Measurements from ENCODE around the gene TRPT1. TPM values are rescaled to one million over a fixed set of nuclear protein-coding genes. Genes with fewer than 3 reads are reported as not detected.

Gene TRPT1
- total RNA-seq, 2 experiments from 2014 or later = 37.8 to 44.8 TPM

DNA sequence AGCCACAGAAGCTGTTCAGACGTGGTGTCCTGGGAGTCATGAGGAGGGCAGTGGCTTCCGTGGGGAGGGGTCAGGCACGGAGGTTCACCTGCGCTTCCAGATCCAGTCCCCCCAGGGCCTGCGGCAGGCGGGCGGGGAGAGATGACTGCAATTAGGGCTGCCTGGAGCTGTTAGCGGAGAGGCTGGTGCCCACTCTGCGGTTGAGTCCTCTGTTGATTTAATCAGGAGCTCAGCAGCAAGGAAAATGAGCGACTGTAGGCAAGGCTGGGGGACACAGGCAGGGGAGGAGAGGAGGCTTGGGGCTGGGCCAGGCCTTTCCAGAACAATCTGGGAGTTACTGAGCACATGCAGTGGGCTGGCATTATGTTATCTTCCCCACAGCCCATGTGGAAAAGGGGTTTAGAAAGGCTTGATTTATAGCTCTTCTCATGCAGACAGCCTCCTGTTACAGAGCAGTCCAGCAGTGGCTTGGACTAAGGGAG, 38.4 kb upstream of the TRPT1 start:
- CTCF ChIA-PET = interaction anchor here (9.5 kb wide), 1 partner anchor 13 kb away, joined by 63 read pairs; the partner anchor contains the start of gene PLCB3
- H3K27me3 Mint-ChIP-seq (ENCODE audit: low read depth) = no peaks in the 10 kb centered on the region
- POLR2A ChIA-PET = interaction anchor here (1.2 to 2.4 kb wide), 3 partner anchors 12 to 19 kb away, joined by 3 to 7 read pairs (median 4); partner anchors contain the start of gene PLCB3
- H3K9me3 Mint-ChIP-seq (ENCODE audit: insufficient read depth) = no peaks in the 10 kb centered on the region
- H3K36me3 Mint-ChIP-seq (ENCODE audit: low read depth) = peaks cover 28% of the 10 kb centered on the region
- ATAC-seq (no peak), DNase-seq (no peak)
- no peak overlapping the region for H3K4me3 Mint-ChIP-seq
- no peak overlapping the region for H3K27ac Mint-ChIP-seq
- H3K4me1 Mint-ChIP-seq (ENCODE audit: low read depth) = peaks cover 22% of the 10 kb centered on the region

DNA sequence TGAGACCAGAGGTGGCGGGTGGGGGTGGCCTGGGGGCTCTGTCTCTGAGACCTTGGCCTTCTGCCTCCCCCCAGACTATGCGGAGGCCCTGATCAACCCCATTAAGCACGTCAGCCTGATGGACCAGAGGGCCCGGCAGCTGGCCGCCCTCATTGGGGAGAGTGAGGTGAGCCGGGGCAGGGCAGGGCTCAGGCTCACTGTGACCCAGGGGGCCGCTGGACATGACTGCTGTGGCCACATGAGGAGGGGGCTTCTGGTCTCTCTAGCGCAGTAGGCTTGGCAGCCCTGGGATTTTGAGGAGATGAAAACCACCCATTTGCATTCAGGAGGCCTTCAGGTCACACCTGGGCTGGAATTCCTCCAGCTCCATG, 37.9 kb upstream of the TRPT1 start:
- no peak overlapping the region for H3K27ac Mint-ChIP-seq
- H3K36me3 Mint-ChIP-seq (ENCODE audit: low read depth) = peaks cover 28% of the 10 kb centered on the region
- no peaks in the 10 kb centered on the region for H3K27me3 Mint-ChIP-seq (ENCODE audit: low read depth)
- ChIA-PET CTCF (interaction anchor here (9.5 kb wide), 1 partner anchor 13 kb away, joined by 63 read pairs; the partner anchor contains the start of gene PLCB3), POLR2A (interaction anchor here (1.2 to 2.4 kb wide), 3 partner anchors 12 to 19 kb away, joined by 3 to 7 read pairs (median 4); partner anchors contain the start of gene PLCB3)
- peaks cover 24% of the 10 kb centered on the region for H3K4me1 Mint-ChIP-seq (ENCODE audit: low read depth)
- no peaks in the 10 kb centered on the region for H3K9me3 Mint-ChIP-seq (ENCODE audit: insufficient read depth)
- H3K4me3 Mint-ChIP-seq = no peak overlapping the region
- DNase-seq (no peak), ATAC-seq (no peak)

DNA sequence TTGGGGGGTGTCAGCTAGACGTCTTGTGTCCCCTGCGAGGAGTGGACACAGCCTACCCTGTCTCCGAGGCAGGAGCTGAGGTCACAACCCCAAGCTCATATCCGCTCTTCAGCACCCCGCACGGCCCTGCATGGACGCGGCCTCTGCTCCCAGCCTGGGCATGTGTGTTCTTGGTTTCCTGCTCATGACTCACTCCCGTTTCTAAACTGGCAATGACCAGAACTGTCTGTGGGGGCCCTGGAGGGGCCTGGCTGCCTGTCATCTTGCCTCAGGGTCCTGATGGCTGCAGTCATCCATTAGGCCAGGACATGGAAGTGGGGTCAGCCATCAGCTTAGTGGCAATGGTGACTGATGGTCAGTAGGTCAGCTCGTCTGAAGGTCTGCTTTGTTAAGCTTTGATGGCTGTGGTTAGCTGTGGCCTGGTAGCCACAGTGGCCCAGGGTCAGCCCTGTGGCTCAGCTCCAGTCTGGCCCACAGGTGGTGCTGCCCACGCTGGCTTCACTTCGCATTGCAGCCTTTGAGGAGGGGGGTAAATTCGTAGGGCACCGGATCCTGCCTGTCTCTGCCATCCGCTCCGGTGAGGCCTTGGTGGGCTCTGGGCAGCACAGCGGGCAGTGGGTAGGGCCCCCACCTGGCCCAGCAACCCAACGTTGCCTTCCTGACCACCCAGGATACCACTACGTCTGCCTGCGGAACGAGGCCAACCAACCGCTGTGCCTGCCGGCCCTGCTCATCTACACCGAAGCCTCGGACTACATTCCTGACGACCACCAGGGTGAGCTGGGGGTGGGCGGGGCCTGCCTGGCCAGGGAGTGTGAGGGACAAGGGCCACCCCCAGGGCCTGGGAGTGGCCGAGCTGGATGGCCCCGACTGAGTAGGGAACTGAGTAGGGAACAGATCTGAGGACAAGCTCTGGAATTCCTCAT, 37.3 kb upstream of the TRPT1 start:
- no peak for ATAC-seq
- ChIA-PET CTCF (interaction anchor here (2.5 to 9.5 kb wide), 2 partner anchors 11 to 12 kb away, joined by 10 to 63 read pairs; partner anchors contain the start of gene PLCB3), POLR2A (interaction anchor here (0.7 to 2.4 kb wide), 5 partner anchors 11 to 77 kb away, joined by 3 to 7 read pairs (median 4); partner anchors contain the start of genes FERMT3 and PLCB3)
- DNase-seq = no peak
- no peaks in the 10 kb centered on the region for H3K27me3 Mint-ChIP-seq (ENCODE audit: low read depth)
- peaks cover 23% of the 10 kb centered on the region for H3K36me3 Mint-ChIP-seq (ENCODE audit: low read depth)
- no peaks in the 10 kb centered on the region for H3K9me3 Mint-ChIP-seq (ENCODE audit: insufficient read depth)
- H3K4me1 Mint-ChIP-seq (ENCODE audit: low read depth) = peaks cover 17% of the 10 kb centered on the region
- H3K4me3 Mint-ChIP-seq = no peak overlapping the region
- no peak overlapping the region for H3K27ac Mint-ChIP-seq

DNA sequence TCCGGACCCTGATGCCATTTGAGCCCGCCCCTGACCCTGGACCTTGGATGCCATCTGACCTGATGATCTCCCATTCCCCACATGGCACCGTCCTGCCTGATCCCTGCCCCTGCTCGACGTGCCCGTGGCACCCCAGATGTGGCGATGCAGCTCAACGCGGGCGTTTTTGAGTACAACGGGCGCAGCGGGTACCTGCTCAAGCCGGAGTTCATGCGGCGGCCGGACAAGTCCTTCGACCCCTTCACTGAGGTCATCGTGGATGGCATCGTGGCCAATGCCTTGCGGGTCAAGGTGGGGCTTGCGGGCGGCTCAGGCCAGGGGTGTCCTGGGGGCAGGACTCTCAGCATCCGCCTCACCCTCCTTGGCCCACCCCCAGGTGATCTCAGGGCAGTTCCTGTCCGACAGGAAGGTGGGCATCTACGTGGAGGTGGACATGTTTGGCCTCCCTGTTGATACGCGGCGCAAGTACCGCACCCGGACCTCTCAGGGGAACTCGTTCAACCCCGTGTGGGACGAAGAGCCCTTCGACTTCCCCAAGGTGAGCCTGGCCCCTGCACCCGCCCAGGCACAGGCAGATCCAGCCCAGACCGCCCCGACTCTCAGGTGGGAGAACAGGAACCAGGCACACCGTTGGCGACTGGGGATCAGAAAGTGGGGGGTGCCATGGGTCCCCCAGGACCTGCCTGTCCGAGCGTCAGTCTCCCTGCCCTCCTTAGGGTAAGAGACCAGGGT, 36.5 kb upstream of the TRPT1 start:
- H3K27me3 Mint-ChIP-seq (ENCODE audit: low read depth) = no peaks in the 10 kb centered on the region
- no peak overlapping the region for H3K4me3 Mint-ChIP-seq
- DNase-seq (no peak), ATAC-seq (no peak)
- no peaks in the 10 kb centered on the region for H3K9me3 Mint-ChIP-seq (ENCODE audit: insufficient read depth)
- no peak overlapping the region for H3K27ac Mint-ChIP-seq
- CTCF ChIA-PET = interaction anchor here (0.8 to 2.5 kb wide), 2 partner anchors 11 to 16 kb away, joined by 3 to 10 read pairs; partner anchors contain the start of genes PLCB3 and PPP1R14B
- peaks cover 9% of the 10 kb centered on the region for H3K4me1 Mint-ChIP-seq (ENCODE audit: low read depth)
- POLR2A ChIA-PET = interaction anchor here (0.7 to 1.3 kb wide), 2 partner anchors 56 to 76 kb away, joined by 3 to 4 read pairs; partner anchors contain the start of gene FERMT3
- peaks cover 19% of the 10 kb centered on the region for H3K36me3 Mint-ChIP-seq (ENCODE audit: low read depth)

DNA sequence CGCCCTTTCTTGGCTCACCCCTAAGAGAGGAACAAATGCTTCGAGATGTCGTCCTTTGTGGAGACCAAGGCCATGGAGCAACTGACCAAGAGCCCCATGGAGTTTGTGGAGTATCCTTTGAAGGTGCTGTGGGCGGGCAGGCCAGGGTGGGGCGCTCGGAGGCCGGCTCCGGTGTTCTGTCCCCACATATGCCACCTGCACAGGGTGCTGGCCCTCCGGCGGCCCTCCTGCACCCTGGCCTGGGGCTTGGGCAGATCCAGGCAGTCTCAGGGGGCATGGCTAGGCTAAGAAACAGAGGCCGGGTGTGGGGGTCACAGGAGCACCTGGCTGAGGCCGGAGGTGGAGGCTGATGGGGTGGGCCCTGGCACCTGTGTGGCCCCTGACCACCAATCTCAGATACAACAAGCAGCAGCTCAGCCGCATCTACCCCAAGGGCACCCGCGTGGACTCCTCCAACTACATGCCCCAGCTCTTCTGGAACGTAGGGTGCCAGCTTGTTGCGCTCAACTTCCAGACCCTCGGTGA, 35.6 kb upstream of the TRPT1 start:
- DNase-seq (no peak), ATAC-seq (no peak)
- H3K27me3 Mint-ChIP-seq (ENCODE audit: low read depth) = no peaks in the 10 kb centered on the region
- ChIA-PET POLR2A (interaction anchor here (0.8 to 1.5 kb wide), 3 partner anchors 10 to 38 kb away, joined by 3 read pairs; partner anchors contain the start of gene PPP1R14B), CTCF (interaction anchor here (0.7 to 2.5 kb wide), 3 partner anchors 10 to 583 kb away, joined by 3 to 10 read pairs (median 3); partner anchors contain the start of genes PLCB3 and PPP1R14B)
- H3K36me3 Mint-ChIP-seq (ENCODE audit: low read depth) = peaks cover 20% of the 10 kb centered on the region
- peaks cover 7% of the 10 kb centered on the region for H3K4me1 Mint-ChIP-seq (ENCODE audit: low read depth)
- H3K9me3 Mint-ChIP-seq (ENCODE audit: insufficient read depth) = no peaks in the 10 kb centered on the region
- H3K4me3 Mint-ChIP-seq = no peak overlapping the region
- no peak overlapping the region for H3K27ac Mint-ChIP-seq

DNA sequence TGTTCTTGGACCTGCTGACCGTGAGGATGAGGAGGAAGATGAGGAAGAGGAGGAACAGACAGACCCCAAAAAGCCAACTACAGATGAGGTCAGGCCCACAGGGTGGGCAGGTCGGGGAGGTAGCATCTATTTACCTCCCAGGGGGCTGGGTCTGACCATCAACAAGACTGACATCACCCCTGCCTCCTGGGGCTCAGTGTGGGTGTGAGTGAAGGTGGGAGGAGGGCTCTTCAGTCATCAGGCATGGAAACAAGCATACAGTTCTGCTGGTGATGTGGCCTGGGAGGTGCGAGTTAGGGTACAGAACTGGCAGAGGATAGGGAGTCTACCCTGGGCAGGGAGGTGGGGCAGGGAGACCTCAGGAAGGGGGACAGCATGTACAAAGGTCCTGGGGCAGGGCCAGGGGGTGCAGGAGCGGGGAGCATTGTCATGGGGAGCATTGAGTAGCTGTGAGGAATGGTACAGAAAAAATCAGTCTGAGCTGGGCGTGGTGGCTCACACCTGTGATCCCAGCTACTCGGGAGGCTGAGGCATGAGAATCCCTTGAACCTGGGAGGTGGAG, 34.2 kb upstream of the TRPT1 start:
- Mint-ChIP-seq H3K36me3 (ENCODE audit: low read depth) (peaks cover 23% of the 10 kb centered on the region), H3K27ac (no peak overlapping the region), H3K4me3 (no peak overlapping the region), H3K4me1 (ENCODE audit: low read depth) (peaks cover 7% of the 10 kb centered on the region), H3K27me3 (ENCODE audit: low read depth) (no peaks in the 10 kb centered on the region), H3K9me3 (ENCODE audit: insufficient read depth) (no peaks in the 10 kb centered on the region)
- CTCF ChIA-PET = no interaction called here
- ATAC-seq = no peak
- no peak for DNase-seq
- POLR2A ChIA-PET = no interaction called here

DNA sequence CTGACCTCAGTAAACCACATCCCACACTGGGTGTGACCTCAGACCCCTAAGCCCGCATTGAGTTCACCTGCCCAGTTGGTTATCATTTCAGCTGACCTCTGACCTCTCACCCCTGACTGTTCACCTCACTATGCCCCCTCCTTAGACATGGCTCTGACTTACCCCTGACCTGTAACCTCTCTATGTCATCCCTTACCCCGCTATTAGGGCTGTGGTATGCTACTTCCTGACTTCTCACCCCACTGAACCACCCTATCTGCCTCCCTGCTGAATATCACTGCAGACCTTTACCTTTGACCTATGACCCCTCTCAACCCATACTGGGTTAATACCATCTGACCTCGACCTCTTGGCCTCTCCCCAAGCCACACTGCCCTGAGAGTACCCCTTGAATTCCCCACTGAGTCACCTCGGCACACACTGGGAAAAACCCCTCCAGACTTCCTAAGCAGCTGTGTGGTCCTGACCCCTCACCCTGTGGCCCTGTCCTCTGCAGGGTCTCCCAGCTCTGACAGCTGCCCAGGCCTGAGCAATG, 33.6 kb upstream of the TRPT1 start:
- H3K36me3 Mint-ChIP-seq (ENCODE audit: low read depth) = peaks cover 23% of the 10 kb centered on the region
- no peaks in the 10 kb centered on the region for H3K9me3 Mint-ChIP-seq (ENCODE audit: insufficient read depth)
- no peak overlapping the region for H3K27ac Mint-ChIP-seq
- DNase-seq (no peak), ATAC-seq (no peak)
- no peak overlapping the region for H3K4me3 Mint-ChIP-seq
- peaks cover 7% of the 10 kb centered on the region for H3K4me1 Mint-ChIP-seq (ENCODE audit: low read depth)
- H3K27me3 Mint-ChIP-seq (ENCODE audit: low read depth) = no peaks in the 10 kb centered on the region
- ChIA-PET POLR2A (interaction anchor here (1.2 to 1.5 kb wide), 2 partner anchors 9 to 15 kb away, joined by 4 to 8 read pairs; no protein-coding TSS in a partner anchor), CTCF (no interaction called here)

DNA sequence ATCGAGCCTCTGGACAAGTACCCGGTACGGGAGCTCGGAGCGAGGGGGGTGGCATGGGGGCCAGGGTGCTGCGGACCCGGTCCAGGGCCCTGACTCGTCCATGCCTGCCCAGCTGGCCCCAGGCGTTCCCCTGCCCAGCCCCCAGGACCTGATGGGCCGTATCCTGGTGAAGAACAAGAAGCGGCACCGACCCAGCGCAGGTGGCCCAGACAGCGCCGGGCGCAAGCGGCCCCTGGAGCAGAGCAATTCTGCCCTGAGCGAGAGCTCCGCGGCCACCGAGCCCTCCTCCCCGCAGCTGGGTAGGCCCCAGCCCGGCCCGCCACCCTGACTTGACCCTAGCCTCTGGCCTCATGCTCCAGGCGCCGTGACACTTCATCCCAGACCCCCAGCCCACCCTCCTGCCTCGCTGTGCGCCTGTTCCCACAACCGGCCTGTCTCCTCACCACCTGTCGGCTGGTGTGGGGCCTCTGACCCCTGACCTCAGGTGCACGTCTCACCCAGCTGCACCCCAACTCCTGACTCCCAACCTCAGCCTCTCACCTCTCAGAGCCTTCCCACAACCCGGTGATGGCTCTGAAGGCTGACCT, 33.1 kb upstream of the TRPT1 start:
- Mint-ChIP-seq H3K27me3 (ENCODE audit: low read depth) (no peaks in the 10 kb centered on the region), H3K36me3 (ENCODE audit: low read depth) (peaks cover 21% of the 10 kb centered on the region), H3K9me3 (ENCODE audit: insufficient read depth) (no peaks in the 10 kb centered on the region), H3K4me1 (ENCODE audit: low read depth) (peaks cover 8% of the 10 kb centered on the region), H3K27ac (no peak overlapping the region), H3K4me3 (no peak overlapping the region)
- DNase-seq (no peak), ATAC-seq (no peak)
- POLR2A ChIA-PET = interaction anchor here (1.2 to 1.5 kb wide), 2 partner anchors 10 to 14 kb away, joined by 4 to 8 read pairs; no protein-coding TSS in a partner anchor
- CTCF ChIA-PET = no interaction called here

DNA sequence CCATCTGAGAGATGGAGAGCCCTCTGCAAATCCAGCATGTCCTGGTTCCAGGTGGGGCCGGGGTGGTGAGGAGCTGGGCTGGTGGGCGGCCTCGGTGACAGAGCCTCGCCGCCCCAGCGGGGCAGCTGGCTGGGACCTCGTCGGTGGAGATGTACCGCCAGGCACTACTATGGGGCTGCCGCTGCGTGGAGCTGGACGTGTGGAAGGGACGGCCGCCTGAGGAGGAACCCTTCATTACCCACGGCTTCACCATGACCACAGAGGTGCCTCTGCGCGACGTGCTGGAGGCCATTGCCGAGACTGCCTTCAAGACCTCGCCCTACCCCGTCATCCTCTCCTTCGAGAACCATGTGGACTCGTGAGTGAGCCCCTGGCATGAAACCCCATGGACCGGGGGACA, 32.4 kb upstream of the TRPT1 start:
- CTCF ChIA-PET = interaction anchor here (1.2 kb wide), 1 partner anchor 12 kb away, joined by 4 read pairs; no protein-coding TSS in a partner anchor
- Mint-ChIP-seq H3K36me3 (ENCODE audit: low read depth) (peaks cover 21% of the 10 kb centered on the region), H3K9me3 (ENCODE audit: insufficient read depth) (no peaks in the 10 kb centered on the region), H3K27me3 (ENCODE audit: low read depth) (no peaks in the 10 kb centered on the region), H3K4me1 (ENCODE audit: low read depth) (peaks cover 15% of the 10 kb centered on the region), H3K4me3 (no peak overlapping the region), H3K27ac (no peak overlapping the region)
- DNase-seq = no peak
- POLR2A ChIA-PET = interaction anchor here (0.6 to 1.5 kb wide), 3 partner anchors 11 to 34 kb away, joined by 3 to 8 read pairs (median 3); no protein-coding TSS in a partner anchor
- ATAC-seq = no peak

DNA sequence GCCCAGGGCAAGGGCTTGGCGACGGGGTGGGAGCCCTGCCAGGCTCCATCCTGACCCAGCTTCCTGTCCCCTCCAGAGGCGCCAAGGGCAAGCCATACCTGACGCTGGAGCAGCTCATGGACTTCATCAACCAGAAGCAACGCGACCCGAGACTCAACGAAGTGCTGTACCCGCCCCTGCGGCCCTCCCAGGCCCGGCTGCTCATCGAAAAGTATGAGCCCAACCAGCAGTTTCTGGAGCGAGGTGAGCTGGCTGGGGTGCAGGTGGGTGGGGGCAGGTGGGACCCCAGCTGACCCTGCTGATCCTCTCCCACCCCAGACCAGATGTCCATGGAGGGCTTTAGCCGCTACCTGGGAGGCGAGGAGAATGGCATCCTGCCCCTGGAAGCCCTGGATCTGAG, 30.3 kb upstream of the TRPT1 start:
- ATAC-seq (no peak), DNase-seq (no peak)
- H3K27me3 Mint-ChIP-seq (ENCODE audit: low read depth) = no peaks in the 10 kb centered on the region
- no peak overlapping the region for H3K4me3 Mint-ChIP-seq
- H3K27ac Mint-ChIP-seq = no peak overlapping the region
- POLR2A ChIA-PET = interaction anchor here (0.7 to 1.0 kb wide), 2 partner anchors 13 to 30 kb away, joined by 3 to 4 read pairs; partner anchors contain the start of genes NUDT22 and TRPT1
- H3K36me3 Mint-ChIP-seq (ENCODE audit: low read depth) = peaks cover 15% of the 10 kb centered on the region
- CTCF ChIA-PET = interaction anchor here (1.3 kb wide), 1 partner anchor 13 kb away, joined by 4 read pairs; no protein-coding TSS in a partner anchor
- no peaks in the 10 kb centered on the region for H3K9me3 Mint-ChIP-seq (ENCODE audit: insufficient read depth)
- peaks cover 28% of the 10 kb centered on the region for H3K4me1 Mint-ChIP-seq (ENCODE audit: low read depth)
